ENCODE measurements around the gene C20orf96.
"Not testable (repeated sequence)": the region's sequence is repeated elsewhere in the genome, so short reads cannot be mapped to it uniquely, and the experiment has no call there.

The C20orf96 gene

GRCh38 chr20:242905-243304 is 47.6 kb downstream of the C20orf96 start:
- CTCF ChIA-PET, result no interaction called here
- POLR2A ChIA-PET, result no interaction called here
- no peak for DNase-seq (ENCODE audit: extremely low spot score)
- TF ChIP-seq ARNT (IDR thresholded peaks at IDR 0.05), result no peak
- TF ChIP-seq TARDBP (IDR thresholded peaks at IDR 0.05), result no peak
- TF ChIP-seq HDGF (IDR thresholded peaks at IDR 0.05; ENCODE audit: borderline replicate concordance), result no peak
- no peak for TF ChIP-seq FOXK2 (IDR thresholded peaks at IDR 0.05)
- TF ChIP-seq FOXA1 (IDR thresholded peaks at IDR 0.05), result no peak
- TF ChIP-seq ZNF384 (IDR thresholded peaks at IDR 0.05), result no peak
- TF ChIP-seq FOXM1 (IDR thresholded peaks at IDR 0.05; ENCODE audit: borderline replicate concordance), result no peak
- TF ChIP-seq LEF1 (IDR thresholded peaks at IDR 0.05; ENCODE audit: borderline replicate concordance), result no peak
- TF ChIP-seq PKNOX1 (IDR thresholded peaks at IDR 0.05), result no peak
- no peak for TF ChIP-seq L3MBTL2 (conservative IDR thresholded peaks at IDR 0.05)
- no peak for TF ChIP-seq BHLHE40 (IDR thresholded peaks at IDR 0.05; ENCODE audit: borderline replicate concordance)

- no peak for DNase-seq (ENCODE audit: extremely low spot score)
- ChIA-PET POLR2A (no interaction called here), CTCF (no interaction called here)
- TF ChIP-seq ZNF384 (IDR thresholded peaks at IDR 0.05) (no peak), HDGF (IDR thresholded peaks at IDR 0.05; ENCODE audit: borderline replicate concordance) (no peak), BHLHE40 (IDR thresholded peaks at IDR 0.05; ENCODE audit: borderline replicate concordance) (no peak), TARDBP (IDR thresholded peaks at IDR 0.05) (no peak), FOXM1 (IDR thresholded peaks at IDR 0.05; ENCODE audit: borderline replicate concordance) (no peak), SUZ12 (IDR thresholded peaks at IDR 0.05) (no peak), FOXA1 (IDR thresholded peaks at IDR 0.05) (no peak), CTBP1 (IDR thresholded peaks at IDR 0.05; ENCODE audit: borderline replicate concordance) (no peak), PKNOX1 (IDR thresholded peaks at IDR 0.05) (no peak), SP1 (IDR thresholded peaks at IDR 0.05) (no peak), L3MBTL2 (conservative IDR thresholded peaks at IDR 0.05) (no peak)
Observed at GRCh38 chr20:237929-238328, 52.6 kb downstream of the C20orf96 start.

GRCh38 chr20:237489-237888 is 53.1 kb downstream of the C20orf96 start:
- ChIA-PET CTCF (no interaction called here), POLR2A (no interaction called here)
- DNase-seq (ENCODE audit: extremely low spot score), result no peak
- TF ChIP-seq FOXK2 (IDR thresholded peaks at IDR 0.05) (no peak), LEF1 (IDR thresholded peaks at IDR 0.05; ENCODE audit: borderline replicate concordance) (no peak), ARNT (IDR thresholded peaks at IDR 0.05) (no peak), ELF4 (IDR thresholded peaks at IDR 0.05) (no peak), BHLHE40 (IDR thresholded peaks at IDR 0.05; ENCODE audit: borderline replicate concordance) (no peak), FOXA1 (IDR thresholded peaks at IDR 0.05) (no peak), TARDBP (IDR thresholded peaks at IDR 0.05) (no peak)

- ChIA-PET CTCF (no interaction called here), POLR2A (no interaction called here)
- TF ChIP-seq SP1 (IDR thresholded peaks at IDR 0.05) (no peak), CTBP1 (IDR thresholded peaks at IDR 0.05; ENCODE audit: borderline replicate concordance) (no peak), ZNF384 (IDR thresholded peaks at IDR 0.05) (no peak), ELF4 (IDR thresholded peaks at IDR 0.05) (no peak), FOXM1 (IDR thresholded peaks at IDR 0.05; ENCODE audit: borderline replicate concordance) (no peak), SUZ12 (IDR thresholded peaks at IDR 0.05) (no peak), ARNT (IDR thresholded peaks at IDR 0.05) (no peak), FOXK2 (IDR thresholded peaks at IDR 0.05) (no peak), LEF1 (IDR thresholded peaks at IDR 0.05; ENCODE audit: borderline replicate concordance) (no peak), HDGF (IDR thresholded peaks at IDR 0.05; ENCODE audit: borderline replicate concordance) (no peak)
- DNase-seq (ENCODE audit: extremely low spot score), result no peak
Observed at GRCh38 chr20:235891-236290, 54.7 kb downstream of the C20orf96 start.

GRCh38 chr20:227439-228105 is 63.0 kb downstream of the C20orf96 start:
- POLR2A ChIA-PET, result no interaction called here
- CTCF ChIA-PET, result no interaction called here
- TF ChIP-seq FOXM1 (IDR thresholded peaks at IDR 0.05; ENCODE audit: borderline replicate concordance), result no peak
- no peak for TF ChIP-seq FOXK2 (IDR thresholded peaks at IDR 0.05)
- TF ChIP-seq ARNT (IDR thresholded peaks at IDR 0.05), result no peak
- no peak for TF ChIP-seq SUZ12 (IDR thresholded peaks at IDR 0.05)
- TF ChIP-seq TARDBP (IDR thresholded peaks at IDR 0.05), result no peak
- no peak for TF ChIP-seq PKNOX1 (IDR thresholded peaks at IDR 0.05)
- no peak for TF ChIP-seq HDGF (IDR thresholded peaks at IDR 0.05; ENCODE audit: borderline replicate concordance)
- TF ChIP-seq NFRKB (IDR thresholded peaks at IDR 0.05), result no peak
- TF ChIP-seq ZNF384 (IDR thresholded peaks at IDR 0.05), result no peak
- no peak for TF ChIP-seq CTBP1 (IDR thresholded peaks at IDR 0.05; ENCODE audit: borderline replicate concordance)
- no peak for TF ChIP-seq LEF1 (IDR thresholded peaks at IDR 0.05; ENCODE audit: borderline replicate concordance)
- no peak for TF ChIP-seq L3MBTL2 (conservative IDR thresholded peaks at IDR 0.05)
- no peak for DNase-seq (ENCODE audit: extremely low spot score)

GRCh38 chr20:226958-227357 is 63.6 kb downstream of the C20orf96 start, which contains the start of gene DEFB129:
TSS of gene DEFB129 (plus strand) at chr20:227258. CDS start at chr20:227289, 31 bp downstream.
- TF ChIP-seq CTBP1 (IDR thresholded peaks at IDR 0.05; ENCODE audit: borderline replicate concordance), result no peak
- no peak for TF ChIP-seq SP1 (IDR thresholded peaks at IDR 0.05)
- no peak for TF ChIP-seq BHLHE40 (IDR thresholded peaks at IDR 0.05; ENCODE audit: borderline replicate concordance)
- no peak for TF ChIP-seq HDGF (IDR thresholded peaks at IDR 0.05; ENCODE audit: borderline replicate concordance)
- no peak for TF ChIP-seq FOXK2 (IDR thresholded peaks at IDR 0.05)
- no peak for TF ChIP-seq ARNT (IDR thresholded peaks at IDR 0.05)
- TF ChIP-seq L3MBTL2 (conservative IDR thresholded peaks at IDR 0.05), result no peak
- no peak for TF ChIP-seq PKNOX1 (IDR thresholded peaks at IDR 0.05)
- no peak for TF ChIP-seq SUZ12 (IDR thresholded peaks at IDR 0.05)
- TF ChIP-seq FOXA1 (IDR thresholded peaks at IDR 0.05), result no peak
- no peak for TF ChIP-seq FOXM1 (IDR thresholded peaks at IDR 0.05; ENCODE audit: borderline replicate concordance)
- no peak for TF ChIP-seq LEF1 (IDR thresholded peaks at IDR 0.05; ENCODE audit: borderline replicate concordance)
- TF ChIP-seq NFRKB (IDR thresholded peaks at IDR 0.05), result no peak
- no peak for TF ChIP-seq TARDBP (IDR thresholded peaks at IDR 0.05)
- no peak for TF ChIP-seq ELF4 (IDR thresholded peaks at IDR 0.05)
- TF ChIP-seq ZNF384 (IDR thresholded peaks at IDR 0.05), result no peak
- no peak for DNase-seq (ENCODE audit: extremely low spot score)
- ChIA-PET POLR2A (no interaction called here), CTCF (no interaction called here)

GRCh38 chr20:225879-226278 is 64.7 kb downstream of the C20orf96 start:
- POLR2A ChIA-PET; DNase-seq (ENCODE audit: extremely low spot score); CTCF ChIA-PET: not testable (repeated sequence)
